Airway epithelial cell (primary cell): Measurements from ENCODE around the gene AIFM3. TPM values are rescaled to one million over a fixed set of nuclear protein-coding genes. Genes with fewer than 3 reads are reported as not detected.

Experiments
- total RNA-seq: library from RNA; depleted of rRNA; stranded (reverse); fragments of >200 nt; gene quantifications from 2 replicates; pipeline ENCODE4 v1.2.3, GENCODE V29; 2015

The AIFM3 gene, protein sequence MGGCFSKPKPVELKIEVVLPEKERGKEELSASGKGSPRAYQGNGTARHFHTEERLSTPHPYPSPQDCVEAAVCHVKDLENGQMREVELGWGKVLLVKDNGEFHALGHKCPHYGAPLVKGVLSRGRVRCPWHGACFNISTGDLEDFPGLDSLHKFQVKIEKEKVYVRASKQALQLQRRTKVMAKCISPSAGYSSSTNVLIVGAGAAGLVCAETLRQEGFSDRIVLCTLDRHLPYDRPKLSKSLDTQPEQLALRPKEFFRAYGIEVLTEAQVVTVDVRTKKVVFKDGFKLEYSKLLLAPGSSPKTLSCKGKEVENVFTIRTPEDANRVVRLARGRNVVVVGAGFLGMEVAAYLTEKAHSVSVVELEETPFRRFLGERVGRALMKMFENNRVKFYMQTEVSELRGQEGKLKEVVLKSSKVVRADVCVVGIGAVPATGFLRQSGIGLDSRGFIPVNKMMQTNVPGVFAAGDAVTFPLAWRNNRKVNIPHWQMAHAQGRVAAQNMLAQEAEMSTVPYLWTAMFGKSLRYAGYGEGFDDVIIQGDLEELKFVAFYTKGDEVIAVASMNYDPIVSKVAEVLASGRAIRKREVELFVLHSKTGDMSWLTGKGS
- 0.56 and 0.85 TPM in 2 replicates for total RNA-seq

DNA sequence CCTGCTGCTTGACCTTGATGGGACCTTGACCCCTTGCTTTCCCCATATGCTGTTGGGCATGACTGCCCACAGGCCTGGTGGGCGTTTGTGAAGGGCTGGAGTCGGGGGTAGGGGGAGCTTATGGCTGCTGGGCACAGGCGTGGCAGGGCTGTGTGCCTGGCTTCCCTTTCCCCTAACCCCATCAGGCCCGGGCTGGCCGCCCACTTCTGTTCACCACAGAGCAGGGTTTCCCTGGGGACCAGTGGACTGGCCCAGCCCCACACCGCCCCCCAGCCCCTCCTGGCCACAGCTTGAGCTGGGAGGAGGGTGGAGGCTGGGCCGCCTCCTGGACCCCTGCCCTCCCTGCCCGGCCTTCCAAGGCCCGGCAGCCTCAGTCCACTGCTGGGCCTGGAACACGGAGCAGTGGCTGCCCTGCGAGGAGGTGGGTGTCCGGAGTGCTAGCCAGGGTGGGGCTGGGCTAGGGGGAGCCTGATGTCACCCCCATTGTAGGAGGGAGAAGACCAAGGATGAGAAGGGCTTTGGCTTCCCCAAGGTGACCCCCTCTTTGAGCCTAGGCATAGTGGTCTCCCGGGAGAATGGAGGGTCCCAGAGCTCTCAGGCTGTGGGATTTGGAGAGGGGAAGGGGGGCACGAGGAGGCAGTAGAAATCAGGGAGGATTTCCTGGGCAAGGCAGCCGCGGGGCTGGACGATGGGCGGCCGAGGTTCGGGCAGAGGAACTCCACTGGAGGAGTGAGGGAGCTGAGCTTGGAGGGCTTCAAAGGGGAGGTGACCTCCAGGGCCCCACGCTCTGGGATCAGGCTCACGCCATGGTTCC, at the start of gene AIFM3:
Gene AIFM3 (plus strand): TSS at position 373 of the 814 bp plus-strand sequence. CDS start 690 bp downstream, outside the sequence.

DNA sequence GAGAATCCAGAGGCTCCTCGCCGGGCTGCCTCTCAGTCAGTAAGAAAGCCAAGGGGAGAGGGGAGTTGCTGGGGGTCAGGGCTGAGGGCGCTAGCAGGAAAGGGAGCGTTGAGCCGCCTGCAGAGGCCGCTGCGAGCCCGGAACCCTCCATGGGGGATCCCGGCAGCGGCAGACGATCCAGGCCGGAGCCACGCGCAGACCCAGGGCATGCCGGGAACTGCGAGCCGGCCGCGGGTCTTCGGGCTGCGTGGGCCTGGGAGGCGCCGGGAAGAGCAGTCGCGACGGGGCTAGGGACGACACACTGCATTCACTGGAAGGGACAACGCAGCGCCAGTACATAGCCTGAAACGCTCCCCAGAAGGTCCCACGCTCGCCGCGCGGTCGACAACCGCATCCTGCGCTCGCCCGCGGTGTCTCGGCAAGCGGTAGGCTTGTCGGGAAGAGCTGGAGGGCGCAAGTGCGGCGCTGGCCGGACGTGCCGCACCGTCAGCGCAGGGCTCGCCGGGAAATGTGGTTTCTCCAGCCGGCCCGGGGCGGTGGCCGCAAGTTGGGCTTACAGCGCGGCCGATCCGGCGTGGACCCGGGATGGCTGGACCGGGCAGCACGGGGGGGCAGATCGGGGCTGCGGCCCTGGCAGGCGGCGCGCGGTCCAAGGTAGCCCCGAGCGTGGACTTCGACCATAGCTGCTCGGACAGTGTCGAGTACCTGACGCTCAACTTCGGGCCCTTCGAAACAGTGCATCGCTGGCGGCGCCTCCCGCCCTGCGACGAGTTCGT, 14.9 kb downstream of the AIFM3 start, which contains the start of gene LZTR1:
Gene LZTR1 (plus strand): TSS at position 511 of the 776 bp plus-strand sequence. CDS start 75 bp downstream, at position 586.

DNA sequence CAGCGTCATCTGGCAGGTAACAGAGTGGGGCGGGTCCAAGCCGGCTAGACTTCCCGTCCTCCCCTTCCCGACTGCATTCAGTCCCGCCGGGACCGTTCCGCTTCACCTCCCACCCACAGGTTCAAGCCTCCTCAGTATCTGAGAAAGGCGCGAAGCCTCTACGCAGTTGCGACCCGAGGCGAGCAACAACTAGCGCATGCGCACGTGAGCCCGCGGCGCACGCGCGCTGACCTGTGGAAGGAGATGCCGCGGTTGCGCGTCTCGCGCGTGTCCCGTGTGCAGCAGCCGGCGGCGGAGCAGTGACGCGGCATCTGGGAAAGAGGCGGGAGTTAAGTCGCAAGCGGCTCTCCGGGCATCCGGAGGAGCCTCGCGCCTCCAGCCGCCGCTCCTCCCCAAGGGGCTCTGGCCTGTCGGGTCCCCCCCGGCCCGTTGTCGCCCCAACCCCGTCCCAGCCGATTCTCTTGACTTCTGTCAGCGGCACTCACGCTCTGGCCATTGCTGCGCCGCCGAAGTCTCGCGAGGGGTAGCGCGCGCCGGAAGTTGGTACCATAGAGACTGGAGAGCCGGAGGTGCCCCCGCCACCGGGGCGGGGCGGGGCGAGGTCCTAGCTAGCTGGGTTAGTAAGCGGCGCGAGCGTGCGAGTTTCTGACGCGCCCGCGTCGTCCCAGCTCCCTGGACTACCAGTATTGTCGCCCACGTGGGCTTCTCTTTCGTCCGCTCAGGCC, 34.7 kb downstream of the AIFM3 start, which contains the start of gene THAP7:
Gene THAP7 (minus strand): TSS at position 518 of the 725 bp plus-strand sequence. CDS start 207 bp downstream, at position 311.

DNA sequence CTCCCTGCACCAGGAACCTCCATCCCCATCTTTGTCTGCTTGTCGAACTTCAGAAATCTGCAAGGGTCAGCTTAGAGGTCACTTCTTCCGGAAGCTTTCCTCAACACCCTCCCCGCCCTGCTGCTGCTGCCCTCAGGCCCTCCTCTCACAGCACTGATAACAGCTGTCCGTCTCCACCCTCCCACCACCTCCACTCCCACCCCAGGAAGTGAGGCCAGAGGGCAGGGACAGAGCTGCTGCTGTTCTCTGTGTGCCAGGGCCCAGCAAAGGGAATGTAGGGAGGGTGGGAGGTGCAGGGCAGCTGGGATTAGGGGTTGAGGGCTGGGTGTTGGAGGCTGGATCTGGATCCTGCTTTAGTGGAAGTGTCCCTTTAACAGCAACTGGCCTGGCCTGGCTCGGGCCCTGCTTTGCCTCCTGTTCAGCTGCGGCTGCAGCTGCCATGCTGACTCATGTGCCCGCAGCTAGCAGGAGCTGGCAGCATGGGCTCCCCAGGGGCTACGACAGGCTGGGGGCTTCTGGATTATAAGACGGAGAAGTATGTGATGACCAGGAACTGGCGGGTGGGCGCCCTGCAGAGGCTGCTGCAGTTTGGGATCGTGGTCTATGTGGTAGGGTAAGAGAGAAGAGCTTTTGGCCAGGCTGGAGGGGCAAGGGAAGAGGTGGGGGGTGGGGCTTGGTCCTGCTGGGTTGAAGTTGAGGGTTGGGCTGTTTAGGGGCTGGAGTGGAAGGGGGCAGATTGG, 47.8 kb downstream of the AIFM3 start, which contains the start of gene P2RX6:
Gene P2RX6 (plus strand): TSS at position 440 of the 740 bp plus-strand sequence. CDS start 10 bp downstream, at position 450.

Other genes starting within 250 kb of the AIFM3 start
- gene SERPIND1, start 193.1 kb upstream of the AIFM3 start, total RNA-seq, result 0.14 TPM in 1 of 2 replicates, not detected in the other
- 18.5 and 30.6 TPM in 2 replicates for gene PI4KA, start 108.4 kb upstream of the AIFM3 start, total RNA-seq
- gene SNAP29, start 108.2 kb upstream of the AIFM3 start, total RNA-seq, result 10.4 and 13.4 TPM in 2 replicates
- 54.1 and 62.4 TPM in 2 replicates for gene CRKL, start 49.8 kb upstream of the AIFM3 start, total RNA-seq
- 19.7 and 22.5 TPM in 2 replicates for gene LZTR1, start 15.0 kb downstream of the AIFM3 start, total RNA-seq
- gene THAP7, start 34.9 kb downstream of the AIFM3 start, total RNA-seq, result 26.3 and 38.0 TPM in 2 replicates
- gene P2RX6, start 47.9 kb downstream of the AIFM3 start, total RNA-seq, result 0.21 and 0.28 TPM in 2 replicates
- gene SLC7A4, start 65.3 kb downstream of the AIFM3 start, total RNA-seq, result 2.0 TPM in 2 replicates
- gene LRRC74B, start 78.7 kb downstream of the AIFM3 start, total RNA-seq, result not detected in 2 replicates